ENCODE measurements around the gene ARSI. TPM values are rescaled to one million over a fixed set of nuclear protein-coding genes. Genes with fewer than 3 reads are reported as not detected.

Gene ARSI
- total RNA-seq, 1 donor from 2014 or later: 0.65 TPM

DNA sequence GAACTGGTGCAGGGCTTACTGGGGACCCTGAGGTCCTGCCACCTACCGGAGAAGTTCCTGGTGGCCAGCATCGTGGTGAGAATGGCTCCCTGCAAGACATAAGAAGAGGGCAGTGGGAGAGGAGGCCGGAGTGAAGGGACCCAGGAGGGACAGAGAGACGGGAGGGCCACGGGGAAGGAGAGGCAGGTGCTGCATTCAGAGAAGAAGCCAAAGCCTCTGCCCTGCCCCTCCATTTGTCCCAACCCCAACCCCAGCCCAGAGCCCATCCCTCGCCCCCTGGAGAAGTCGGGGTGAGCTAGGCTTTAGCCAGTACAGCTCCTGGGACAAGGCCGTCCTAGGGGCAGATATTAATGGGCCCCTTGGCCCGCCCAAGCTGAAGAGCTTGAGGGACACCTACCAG lies 55.0 kb downstream of the ARSI start:
- no peak for DNase-seq (ENCODE audit: low spot score)

DNA sequence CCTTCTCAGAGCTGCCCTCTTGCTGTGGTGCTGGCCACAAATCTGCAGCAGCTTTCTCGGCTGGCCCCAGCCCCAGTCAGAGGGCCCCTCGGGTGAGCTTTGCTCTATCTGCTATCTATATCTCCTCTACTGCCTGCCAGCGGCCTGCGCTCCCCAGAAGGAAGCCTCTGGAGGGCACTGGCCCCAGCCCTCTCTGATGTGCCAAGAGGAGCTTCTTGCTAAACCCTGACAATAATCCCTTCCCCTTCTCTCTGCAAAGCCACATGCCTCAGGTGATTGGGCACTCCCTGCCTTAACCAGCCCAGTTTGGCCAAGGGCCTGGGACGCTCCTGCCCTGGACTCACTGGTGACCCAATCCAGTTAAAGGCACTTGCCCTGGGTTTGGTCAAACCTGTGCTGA lies 55.9 kb downstream of the ARSI start:
- DNase-seq (ENCODE audit: low spot score): no peak

DNA sequence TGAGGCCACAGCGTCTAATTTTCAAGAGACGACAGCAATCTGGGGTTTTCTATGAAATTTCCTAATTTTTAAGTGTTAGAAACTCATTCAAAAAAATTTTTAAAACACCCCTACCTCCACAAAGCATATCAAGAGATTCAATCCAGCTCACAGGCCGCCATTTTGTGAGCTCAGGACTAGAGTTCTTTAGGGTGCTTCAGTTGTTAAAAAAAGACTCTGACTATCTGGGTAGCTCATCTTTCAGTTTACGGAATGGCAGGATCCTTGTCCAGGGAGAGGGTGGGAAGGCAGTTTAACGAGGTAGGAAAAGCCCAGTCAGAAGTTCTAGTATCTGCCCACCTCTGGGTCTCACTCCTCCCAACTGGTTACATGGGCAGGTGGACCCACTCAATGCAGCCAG lies 56.3 kb downstream of the ARSI start:
- DNase-seq (ENCODE audit: low spot score): no peak

Other genes with a start within 250 kb of the ARSI start
- 16.9 TPM for gene CSF1R, start 216.4 kb downstream of the ARSI start, total RNA-seq
- gene PDGFRB, start 147.1 kb downstream of the ARSI start, total RNA-seq: 108 TPM
- gene CDX1, start 136.1 kb downstream of the ARSI start, total RNA-seq: not detected
- gene SLC6A7, start 112.8 kb downstream of the ARSI start, total RNA-seq: 0.10 TPM
- 1.4 TPM for gene CAMK2A, start 13.1 kb downstream of the ARSI start, total RNA-seq
- gene TCOF1, start 54.8 kb upstream of the ARSI start, total RNA-seq: 39.3 TPM
- 1,068 TPM for gene CD74, start 110.0 kb upstream of the ARSI start, total RNA-seq
- gene RPS14, start 146.8 kb upstream of the ARSI start, total RNA-seq: 2,344 TPM
- 54.3 TPM for gene NDST1, start 205.2 kb upstream of the ARSI start, total RNA-seq

All from ureter (tissue), 1 donor.